DMS53 treated with DMSO at 0.1 percent for 48 hours (cell line): ENCODE results near the gene PARPBP.
"Not testable (repeated sequence)": the region's sequence is repeated elsewhere in the genome, so short reads cannot be mapped to it uniquely, and the experiment has no call there.

Experiments
- DNase-seq: peaks from one replicate; lab custom pipeline; 2025; ENCODE audit not compliant: unreplicated experiment; lab: John Stamatoyannopoulos, UW

PARPBP gene

GRCh38 chr12:102147062-102147587 lies 27.1 kb downstream of the PARPBP start:
- not testable (repeated sequence) for DNase-seq

GRCh38 chr12:102155206-102155605 lies 35.2 kb downstream of the PARPBP start:
- DNase-seq, result not testable (repeated sequence)

GRCh38 chr12:102163383-102163782 lies 43.4 kb downstream of the PARPBP start:
- DNase-seq, result no peak

- no peak for DNase-seq
Observed at GRCh38 chr12:102167821-102168604, 48.0 kb downstream of the PARPBP start.

- peak; percentile 63 for DNase-seq
Observed at GRCh38 chr12:102169922-102170621, 50.1 kb downstream of the PARPBP start.

GRCh38 chr12:102171951-102172350 lies 52.0 kb downstream of the PARPBP start:
- DNase-seq, result no peak

GRCh38 chr12:102172436-102172835 lies 52.5 kb downstream of the PARPBP start:
- DNase-seq, result no peak

GRCh38 chr12:102174117-102174516 lies 54.1 kb downstream of the PARPBP start:
- DNase-seq, result no peak

GRCh38 chr12:102174761-102175160 lies 54.8 kb downstream of the PARPBP start:
- DNase-seq, result no peak

GRCh38 chr12:102182635-102183034 lies 62.7 kb downstream of the PARPBP start:
- DNase-seq, result no peak

GRCh38 chr12:102195826-102196225 lies 75.8 kb downstream of the PARPBP start:
- no peak for DNase-seq

- no peak for DNase-seq
Observed at GRCh38 chr12:102197789-102198188, 77.8 kb downstream of the PARPBP start, which contains the start of gene PMCH. PMCH (minus strand) TSS chr12:102197833; CDS start chr12:102197770, 63 bp downstream.

- no peak for DNase-seq
Observed at GRCh38 chr12:102201436-102202061, 81.6 kb downstream of the PARPBP start.

- DNase-seq, result no peak
Observed at GRCh38 chr12:102202556-102202955, 82.6 kb downstream of the PARPBP start.

- DNase-seq, result no peak
Observed at GRCh38 chr12:102204025-102204424, 84.0 kb downstream of the PARPBP start.

- peak; percentile 31 for DNase-seq
Observed at GRCh38 chr12:102215992-102216691, 96.2 kb downstream of the PARPBP start.

GRCh38 chr12:102220736-102221135 lies 100.8 kb downstream of the PARPBP start:
- no peak for DNase-seq

- DNase-seq, result no peak
Observed at GRCh38 chr12:102227954-102228353, 108.0 kb downstream of the PARPBP start.

- no peak for DNase-seq
Observed at GRCh38 chr12:102232036-102232435, 112.1 kb downstream of the PARPBP start.

- DNase-seq, result no peak
Observed at GRCh38 chr12:102232446-102232845, 112.5 kb downstream of the PARPBP start.

GRCh38 chr12:102234599-102234998 lies 114.6 kb downstream of the PARPBP start:
- DNase-seq, result no peak
